ENCODE measurements around the gene STARD9.
A peak's percentile ranks its signal among the peaks of the same experiment; 100 is the strongest.
"Not testable (repeated sequence)": the region's sequence is repeated elsewhere in the genome, so short reads cannot be mapped to it uniquely, and the experiment has no call there.

STARD9 gene

DNA sequence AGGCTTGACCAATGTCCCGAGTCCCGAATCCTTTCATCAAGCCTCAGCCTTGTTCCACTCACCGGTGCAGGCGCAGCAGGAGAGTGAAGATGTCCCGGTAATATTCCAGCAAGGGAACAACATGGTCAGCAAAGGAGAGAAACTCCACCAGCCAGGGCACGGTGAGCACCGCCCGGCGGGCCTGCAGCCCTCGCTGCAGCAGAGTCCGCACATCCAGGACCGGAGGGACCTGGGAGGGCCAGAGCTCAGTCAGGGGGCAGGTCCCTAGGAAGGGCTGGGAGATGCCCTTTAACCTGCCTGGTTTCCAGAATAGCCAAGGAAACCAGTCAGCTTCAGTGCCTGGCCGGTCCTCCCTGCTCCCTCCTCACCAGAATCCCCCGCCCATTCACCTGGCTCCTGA is 155.1 kb downstream of the STARD9 start:
- no peak for DNase-seq

DNA sequence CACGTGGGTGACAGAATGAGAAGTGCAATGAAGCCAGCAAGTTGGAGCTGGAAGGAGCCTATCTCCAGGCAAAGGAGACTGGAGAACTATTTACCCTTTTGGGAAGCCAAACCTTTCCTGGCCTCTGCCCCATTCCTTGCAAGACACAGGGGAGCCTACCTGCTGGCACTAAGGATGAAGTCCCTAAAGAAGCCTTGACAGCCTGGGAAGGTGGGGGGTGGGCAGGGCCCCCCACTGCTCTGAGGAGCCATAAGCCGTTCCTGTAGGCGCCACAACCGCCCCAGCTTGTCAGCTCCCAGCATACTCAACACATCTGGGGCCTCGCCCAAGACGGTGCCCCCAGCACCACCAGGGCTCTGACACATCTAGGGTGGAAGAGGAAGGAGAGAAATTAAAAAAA is 156.1 kb downstream of the STARD9 start:
- no peak for DNase-seq

DNA sequence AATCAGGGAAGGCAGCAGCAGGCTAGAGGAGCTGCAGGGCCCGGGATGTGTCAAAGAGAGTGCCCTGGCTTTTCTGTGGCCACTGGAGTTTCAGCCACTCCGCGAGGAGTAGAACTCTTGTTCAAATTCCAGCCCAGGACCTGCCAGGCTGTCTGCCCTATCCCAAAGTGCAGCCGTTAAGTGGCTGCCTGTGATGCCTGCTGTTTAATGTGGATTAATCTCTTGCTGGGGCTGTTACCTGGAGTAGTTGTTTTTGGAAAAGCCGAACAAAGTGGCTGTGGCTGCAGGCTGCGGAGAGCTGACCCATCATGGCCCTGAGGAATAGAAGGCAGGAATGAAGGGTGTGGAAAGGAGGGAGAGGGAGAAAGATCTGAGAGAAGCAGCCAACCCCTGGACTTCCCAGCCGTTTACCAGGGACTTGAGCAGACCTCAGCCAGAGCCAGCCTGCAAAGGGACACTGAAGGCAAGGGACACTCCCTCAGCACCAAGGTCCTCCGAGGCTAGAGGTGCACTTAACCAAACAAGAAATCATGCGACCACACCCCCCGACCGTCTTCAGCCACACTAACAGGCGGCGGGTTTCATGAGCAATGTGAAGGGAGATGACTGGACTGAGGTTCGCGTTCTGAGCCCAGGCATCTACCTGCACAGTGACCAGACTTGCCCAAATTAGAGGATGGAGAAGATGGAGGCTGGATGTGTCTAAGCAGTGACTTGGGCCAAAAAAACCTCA is 156.9 kb downstream of the STARD9 start:
- no peak for DNase-seq

DNA sequence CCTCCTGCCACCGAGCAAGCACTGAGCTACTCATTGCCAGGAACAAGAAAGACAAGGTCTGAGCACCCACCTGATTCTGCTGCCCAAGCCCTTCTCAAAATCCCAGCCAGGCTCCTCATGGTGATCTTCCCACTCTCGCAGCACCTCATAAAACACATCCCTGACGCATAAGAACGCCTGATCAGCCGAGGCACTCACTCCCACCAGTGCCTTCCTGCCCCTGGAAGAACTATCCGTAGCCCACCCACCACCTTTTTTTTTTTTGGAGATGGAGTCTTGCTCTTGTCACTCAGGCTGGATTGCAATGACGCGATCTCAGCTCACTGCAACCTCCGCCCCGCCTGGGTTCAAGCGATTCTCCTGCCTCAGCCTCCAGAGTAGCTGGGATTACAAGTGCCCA is 157.6 kb downstream of the STARD9 start:
- DNase-seq: no peak

DNA sequence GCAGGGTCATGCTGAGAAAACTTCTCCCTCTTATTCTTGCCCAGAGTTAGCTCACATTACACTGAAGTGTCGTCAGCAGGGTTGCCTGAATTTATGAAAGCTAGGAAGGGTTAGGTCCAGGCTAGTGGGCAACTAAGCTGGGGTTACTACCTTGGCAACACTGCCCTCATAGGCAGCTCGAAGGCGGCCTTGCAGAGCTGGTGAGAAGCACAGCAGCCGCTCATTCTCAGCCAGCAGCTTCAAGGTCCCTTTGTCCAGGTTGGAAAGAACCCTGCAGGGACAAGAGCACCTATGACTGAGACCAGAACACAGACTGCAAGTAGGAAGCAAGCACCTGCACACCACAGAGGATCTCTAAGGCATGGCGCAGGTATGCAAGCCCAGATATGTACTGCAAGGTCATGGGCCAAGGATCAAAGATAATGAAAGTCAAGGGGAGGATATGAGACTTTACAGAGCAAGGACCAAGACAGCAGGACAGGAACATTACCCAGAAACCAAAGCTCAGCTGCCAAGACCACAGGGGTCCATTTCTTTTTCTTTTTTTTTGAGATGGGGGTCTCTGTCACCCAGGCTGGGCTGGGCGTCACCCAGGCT is 158.8 kb downstream of the STARD9 start:
- DNase-seq: no peak

DNA sequence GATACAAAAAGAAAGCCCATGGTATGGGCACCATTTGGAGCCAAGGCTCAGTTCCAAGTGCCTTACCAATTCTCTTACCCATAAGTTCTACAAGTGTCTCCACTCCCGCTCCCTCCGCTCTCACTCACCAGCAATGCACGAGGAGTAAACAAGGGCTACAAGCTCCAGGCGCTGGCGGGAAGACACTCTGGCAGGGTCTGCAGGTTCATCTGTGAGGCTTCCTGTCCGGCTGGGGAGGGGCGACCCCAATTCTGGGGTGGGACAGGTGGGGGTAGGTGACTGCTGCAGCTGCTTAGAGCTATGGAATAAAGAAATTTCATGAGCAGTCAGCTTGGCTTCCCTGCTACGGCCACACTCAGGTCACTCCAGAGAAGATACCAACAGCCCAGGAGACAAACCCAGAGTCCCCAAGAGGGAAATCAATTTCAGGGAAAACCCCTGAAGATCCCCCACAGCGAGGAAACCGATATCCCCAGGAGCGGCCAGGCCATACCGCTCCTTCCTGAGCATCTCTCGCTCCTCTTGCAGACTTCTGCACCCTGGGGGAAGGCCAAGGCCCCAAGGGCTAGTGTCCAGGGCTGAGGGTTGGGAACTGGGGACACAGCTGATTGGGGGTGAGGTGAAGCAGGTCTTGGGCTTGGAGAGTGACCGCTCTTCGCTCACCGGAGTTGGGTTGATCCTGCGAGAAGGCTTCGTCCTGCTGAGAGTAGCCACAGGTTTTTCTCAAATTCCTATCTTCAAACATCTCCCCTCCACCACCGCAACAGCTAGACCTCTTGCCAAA is 160.2 kb downstream of the STARD9 start:
- DNase-seq: no peak

DNA sequence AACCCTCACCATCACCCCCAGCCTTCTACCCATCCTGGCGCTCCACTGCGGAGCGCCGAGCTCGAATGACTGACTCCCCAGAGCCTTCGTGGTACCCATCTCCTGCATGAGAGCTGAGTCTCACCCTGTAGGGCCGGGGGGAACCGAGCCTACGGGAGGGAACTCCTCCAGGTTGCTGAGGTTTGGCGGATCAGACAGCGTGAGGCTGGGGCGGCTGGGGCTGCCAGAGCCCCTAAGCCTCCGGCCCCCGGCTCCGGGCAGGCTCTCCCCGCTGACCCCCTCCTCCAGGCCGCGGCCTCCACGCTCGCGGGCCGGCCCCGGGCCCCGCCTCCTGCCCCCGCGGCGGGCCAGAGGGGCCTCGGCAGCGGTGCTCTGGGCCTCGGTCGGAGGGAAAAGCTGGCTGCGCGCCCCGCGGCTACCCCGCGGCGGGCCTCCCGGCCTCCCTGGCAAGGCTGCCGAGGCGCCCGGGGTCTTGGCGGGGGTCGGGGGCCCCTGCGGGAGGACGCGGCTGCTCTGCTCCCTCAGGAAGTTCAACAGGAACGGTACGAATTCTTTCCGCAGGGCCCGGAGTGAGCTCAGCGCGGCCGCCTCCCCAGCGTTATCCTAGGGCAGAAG is 160.9 kb downstream of the STARD9 start:
- DNase-seq: peak in 2 of 3 experiments; percentile 40 to 55

DNA sequence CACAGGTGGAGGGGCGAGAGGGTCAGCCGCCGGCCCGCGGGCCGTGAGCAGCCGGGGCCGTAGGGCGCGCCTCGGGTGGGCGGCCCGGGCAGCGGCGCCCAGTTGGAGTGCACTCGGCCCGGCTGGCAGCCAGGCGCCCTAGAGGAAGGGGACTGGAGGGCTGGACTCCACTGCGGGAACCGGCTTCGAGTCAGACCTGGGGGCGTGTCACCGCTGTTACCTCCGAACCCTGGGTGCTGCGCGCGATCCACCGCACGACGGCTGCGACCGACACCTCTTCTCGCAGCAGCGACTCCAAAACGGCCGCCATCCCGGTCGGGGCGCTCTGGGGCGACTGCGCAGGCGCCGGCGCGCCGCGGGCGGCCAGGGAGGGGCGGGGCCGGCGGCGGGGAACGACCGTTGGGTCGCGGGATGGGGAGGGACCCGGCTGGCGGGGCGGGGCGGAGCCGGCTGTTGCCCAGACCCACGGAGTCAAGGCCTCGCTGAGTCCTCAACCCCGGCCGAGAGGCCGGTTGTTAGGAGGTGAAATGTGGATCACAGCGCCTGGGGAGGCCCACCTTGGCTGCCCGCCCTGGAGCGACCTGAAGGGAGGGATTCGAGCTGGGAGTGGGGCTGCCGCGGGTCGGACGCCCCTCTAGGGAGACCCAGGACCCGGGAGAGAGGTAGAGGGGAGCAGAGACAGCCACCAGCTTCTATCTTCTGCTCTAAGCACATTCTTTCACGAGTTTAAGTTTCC is 161.6 kb downstream of the STARD9 start, which contains the start of gene CDAN1:
TSS of gene CDAN1 (minus strand) at position 336 of the 736 bp plus-strand sequence. CDS start at position 310, 26 bp downstream.
- DNase-seq: peak; percentile 79 to 87 (median 83)

DNA sequence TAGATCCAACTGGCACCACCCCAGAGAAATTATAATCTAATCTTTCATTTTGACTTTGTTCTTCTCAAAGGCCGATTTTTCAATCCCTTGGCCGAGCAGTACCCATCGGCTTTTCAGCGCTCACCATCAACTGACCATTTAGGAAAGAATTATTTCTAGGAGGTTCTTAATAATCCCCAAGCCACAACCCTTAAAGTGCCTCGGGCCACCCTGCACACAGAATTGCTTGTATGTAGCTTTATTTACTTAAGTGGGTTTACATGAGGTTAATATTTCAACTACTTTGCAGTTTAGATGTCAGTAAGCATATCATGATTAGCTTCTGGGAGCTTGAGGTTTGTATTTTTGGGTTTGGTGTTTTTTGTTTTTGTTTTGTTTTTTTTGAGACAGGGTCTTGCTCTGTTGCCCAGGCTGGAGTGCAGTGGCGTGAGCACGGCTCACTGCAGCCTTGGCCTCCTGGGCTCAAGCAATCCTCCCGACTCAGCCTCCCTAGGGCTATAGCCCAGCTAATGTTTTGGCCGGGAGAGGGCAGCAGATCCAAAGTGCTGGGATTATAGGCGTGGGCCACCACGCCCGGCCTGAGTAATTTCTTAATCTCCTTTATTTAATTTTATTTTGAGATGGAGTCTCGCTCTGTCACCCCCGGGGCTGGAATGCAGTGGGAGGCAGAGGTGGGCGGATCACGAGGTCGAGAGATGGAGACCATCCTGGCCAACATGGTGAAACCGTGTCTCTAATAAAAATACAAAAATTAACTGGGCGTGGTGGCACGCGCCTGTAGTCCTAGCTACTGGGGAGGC is 162.3 kb downstream of the STARD9 start:
- DNase-seq: no peak

DNA sequence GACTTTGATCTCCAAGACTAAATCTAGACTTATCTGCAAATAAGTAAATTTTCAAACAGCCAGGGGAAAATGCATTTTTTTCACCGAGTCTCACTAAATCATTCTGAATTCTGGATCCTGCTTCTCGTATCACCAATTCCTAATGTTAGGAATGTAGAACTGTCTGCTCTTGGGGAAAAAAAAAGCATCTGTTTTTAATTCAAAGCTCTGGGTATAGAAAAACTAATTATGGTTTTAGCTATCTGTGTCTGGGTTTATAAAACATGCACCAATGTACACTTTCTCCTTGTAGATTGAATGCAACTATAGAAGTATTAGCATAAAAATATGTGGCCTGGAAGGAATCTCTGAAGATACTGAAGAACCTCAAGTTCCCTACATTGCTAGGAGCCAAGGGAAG is 166.3 kb downstream of the STARD9 start:
- no peak for DNase-seq

DNA sequence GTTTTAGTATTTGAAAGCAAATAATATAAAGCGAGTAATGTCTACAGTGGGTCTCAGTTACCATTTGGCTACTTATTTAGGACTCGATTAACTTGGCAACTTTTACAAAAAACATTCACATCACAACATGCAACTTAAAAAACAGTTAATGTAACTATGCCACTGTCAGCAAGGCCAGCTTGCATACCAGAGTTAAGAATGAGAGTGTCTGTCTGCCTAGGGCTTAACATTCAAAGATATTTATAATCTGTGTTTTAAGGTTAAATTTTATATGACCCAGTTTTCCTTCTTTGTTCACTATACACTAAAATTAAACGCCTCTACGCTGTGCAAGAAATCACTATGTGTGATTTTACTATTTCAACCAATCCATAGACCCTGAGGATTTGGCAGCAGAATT is 166.7 kb downstream of the STARD9 start:
- no peak for DNase-seq

DNA sequence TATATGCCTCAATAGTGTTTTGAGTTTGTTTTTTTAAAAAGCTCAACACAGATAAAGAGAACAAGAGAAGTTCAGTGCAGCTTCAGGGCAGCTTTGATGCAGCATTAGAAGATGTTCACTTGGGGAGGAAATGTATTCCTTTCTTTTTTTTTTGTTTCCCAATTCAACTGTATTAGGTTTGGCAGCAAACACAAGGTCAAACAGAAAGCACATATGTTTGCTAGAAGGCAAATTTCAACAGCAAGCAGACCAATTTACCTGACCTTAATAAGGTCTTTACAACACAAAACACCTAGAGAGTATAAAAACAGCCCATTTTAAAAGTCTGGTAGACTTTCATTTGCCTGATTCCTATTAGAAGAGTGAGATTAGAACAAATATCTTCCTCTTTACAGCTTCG is 168.8 kb downstream of the STARD9 start:
- DNase-seq: no peak

DNA sequence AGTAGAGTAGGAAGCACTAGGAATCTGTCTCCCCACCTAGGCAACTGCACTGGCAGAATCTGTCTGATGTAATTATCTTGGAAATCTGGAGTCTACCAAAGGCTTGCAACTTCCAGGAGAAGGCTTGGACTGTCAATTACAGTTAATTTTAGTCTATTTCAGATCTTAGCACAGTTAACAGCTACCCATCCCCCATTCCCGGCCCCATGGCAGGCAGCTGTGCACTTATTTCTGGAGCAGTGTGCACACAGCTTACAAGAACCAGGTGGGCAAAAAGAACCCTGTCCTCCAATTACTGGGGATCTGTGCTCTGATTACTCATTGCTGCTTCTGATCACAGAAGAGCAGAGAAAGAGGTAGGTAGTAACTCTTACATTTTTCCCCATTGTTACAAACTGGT is 173.9 kb downstream of the STARD9 start:
- no peak for DNase-seq

DNA sequence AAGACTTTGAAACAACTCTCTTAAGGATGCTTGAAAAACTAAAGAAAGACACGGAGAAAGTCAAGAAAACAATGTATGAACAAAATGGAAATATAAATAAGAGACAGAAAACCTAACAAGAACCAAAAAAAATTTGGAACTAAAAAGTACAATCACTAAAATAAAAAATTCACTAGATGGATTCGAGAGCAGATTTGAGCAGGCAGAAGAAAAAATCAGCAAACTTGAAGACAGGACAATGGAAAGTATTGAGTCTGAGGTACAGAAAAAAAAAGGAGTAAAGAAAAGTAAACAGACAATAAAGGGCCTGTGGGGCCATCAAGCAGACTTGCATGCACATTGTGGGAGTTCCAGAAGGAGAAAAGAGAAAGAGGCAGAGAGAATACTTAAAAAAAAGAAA is 174.9 kb downstream of the STARD9 start:
- DNase-seq: no peak

DNA sequence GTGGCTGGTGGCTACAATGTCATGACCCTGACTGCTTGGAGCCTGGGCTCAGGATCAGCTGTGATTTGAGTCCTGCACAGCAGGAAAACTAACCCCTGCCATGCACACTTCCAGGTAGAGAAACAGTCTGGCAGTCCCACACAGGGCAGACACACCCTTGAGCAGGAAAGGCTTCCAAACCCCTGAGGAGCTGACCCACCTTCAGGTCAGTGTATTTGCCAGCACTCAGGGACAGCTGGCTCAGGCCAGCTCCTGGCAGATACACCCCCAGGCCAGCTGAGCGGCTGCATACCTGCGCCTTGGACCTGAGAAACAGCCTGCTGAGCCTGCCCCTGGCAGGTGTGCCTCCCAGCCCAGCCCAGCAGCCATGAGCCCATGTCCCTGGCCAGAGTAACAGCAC is 183.7 kb downstream of the STARD9 start:
- DNase-seq: no peak

DNA sequence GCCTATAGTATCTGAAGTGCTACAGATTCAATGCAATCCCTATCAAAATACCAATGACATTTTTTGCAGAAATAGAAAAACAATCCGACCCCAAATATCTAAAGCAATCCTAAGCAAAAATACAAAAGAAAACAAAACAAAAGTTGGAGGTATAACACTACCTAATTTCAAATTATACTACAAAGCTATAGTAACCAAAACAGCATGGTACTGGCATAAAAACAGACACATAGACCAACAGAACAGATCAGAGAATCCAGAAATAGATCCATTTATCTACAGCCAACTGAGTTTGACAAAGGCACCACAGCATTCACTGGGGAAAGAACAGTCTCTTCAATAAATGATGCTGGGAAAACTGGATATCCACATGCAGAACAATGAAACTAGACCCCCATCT is 185.4 kb downstream of the STARD9 start:
- DNase-seq: no peak

DNA sequence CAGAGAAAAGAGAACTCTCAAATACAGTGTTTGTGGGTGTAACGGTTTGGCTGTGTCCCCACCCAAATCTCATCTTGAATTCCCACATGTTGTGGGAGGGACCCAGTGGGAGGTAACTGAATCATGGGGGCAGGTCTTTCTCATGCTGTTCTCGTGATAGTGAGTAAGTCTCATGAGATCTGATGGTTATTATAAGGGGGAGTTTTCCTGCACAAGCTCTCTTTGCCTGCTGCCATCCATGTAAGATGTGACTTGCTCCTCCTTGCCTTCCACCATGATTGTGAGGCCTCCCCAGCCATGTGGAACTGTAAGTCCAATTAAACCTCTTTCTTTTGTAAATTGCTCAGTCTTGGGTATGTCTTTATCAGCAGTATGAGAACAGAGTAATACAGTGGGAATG is 186.4 kb downstream of the STARD9 start:
- not testable (repeated sequence) for DNase-seq

DNA sequence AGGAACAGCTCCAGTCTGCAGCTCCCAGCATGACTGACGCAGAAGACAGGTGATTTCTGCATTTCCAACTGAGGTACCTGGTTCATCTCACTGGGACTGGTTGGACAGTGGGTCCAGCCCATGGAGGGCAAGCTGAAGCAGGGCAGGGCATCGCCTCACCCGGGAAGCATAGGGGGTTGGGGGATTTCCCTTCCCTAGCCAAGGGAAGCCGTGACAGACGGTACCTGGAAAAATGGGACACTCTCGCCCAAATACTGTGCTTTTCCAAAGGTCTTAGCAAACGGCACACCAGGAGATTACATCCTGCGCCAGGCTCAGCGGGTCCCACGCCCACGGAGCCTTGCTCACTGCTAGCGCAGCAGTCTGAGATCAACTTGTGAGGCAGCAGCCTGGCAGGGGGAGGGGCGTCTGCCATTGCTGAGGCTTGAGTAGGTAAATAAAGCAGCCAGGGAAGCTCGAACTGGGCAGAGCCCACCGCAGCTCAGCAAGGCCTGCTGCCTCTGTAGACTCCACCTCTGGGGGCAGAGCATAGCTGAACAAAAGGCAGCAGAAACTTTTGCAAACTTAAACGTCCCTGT is 188.8 kb downstream of the STARD9 start:
- DNase-seq: not testable (repeated sequence)

DNA sequence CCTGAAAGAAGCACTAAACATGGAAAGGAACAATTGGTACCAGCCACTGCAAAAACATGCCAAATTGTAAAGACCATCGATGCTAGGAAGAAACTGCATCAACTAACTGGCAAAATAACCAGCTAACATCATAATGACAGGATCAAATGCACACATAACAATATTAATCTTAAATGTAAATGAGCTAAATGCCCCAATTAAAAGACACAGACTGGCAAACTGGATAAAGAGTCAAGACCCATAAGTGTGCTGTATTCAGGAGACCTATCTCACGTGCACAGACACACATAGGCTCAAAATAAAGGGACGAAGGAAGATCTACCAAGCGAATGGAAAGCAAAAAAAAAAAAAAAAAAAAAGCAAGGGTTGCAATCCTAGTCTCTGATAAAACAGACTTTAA is 190.7 kb downstream of the STARD9 start:
- not testable (repeated sequence) for DNase-seq
